Measurements from ENCODE around the gene OTX1.

DNA sequence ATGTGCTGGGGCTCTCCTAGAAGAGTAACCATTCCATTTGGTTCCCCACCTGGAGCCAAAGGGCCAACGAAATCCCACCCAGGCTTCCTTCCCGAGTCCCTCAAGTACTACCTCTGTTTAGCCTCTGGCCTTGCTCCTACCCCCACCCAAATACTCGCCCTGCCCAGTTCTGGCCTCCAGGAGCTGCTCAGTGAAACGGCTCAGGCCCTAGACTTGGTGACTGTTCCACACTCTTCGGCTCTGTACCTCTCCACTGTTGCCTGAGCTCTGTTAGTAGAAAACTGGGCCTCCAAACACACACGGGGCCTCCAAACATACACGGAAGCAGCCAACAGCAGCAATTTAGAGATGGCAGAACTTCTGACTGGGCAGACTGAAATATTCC lies 4.2 kb downstream of the OTX1 start:
- TF ChIP-seq, protein P1, sequence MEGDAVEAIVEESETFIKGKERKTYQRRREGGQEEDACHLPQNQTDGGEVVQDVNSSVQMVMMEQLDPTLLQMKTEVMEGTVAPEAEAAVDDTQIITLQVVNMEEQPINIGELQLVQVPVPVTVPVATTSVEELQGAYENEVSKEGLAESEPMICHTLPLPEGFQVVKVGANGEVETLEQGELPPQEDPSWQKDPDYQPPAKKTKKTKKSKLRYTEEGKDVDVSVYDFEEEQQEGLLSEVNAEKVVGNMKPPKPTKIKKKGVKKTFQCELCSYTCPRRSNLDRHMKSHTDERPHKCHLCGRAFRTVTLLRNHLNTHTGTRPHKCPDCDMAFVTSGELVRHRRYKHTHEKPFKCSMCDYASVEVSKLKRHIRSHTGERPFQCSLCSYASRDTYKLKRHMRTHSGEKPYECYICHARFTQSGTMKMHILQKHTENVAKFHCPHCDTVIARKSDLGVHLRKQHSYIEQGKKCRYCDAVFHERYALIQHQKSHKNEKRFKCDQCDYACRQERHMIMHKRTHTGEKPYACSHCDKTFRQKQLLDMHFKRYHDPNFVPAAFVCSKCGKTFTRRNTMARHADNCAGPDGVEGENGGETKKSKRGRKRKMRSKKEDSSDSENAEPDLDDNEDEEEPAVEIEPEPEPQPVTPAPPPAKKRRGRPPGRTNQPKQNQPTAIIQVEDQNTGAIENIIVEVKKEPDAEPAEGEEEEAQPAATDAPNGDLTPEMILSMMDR (IDR thresholded peaks at IDR 0.05): no peak
- TF ChIP-seq NR1H2 (CRISPR knock-in tag; IDR thresholded peaks at IDR 0.05) (no peak), NFE2L1 (CRISPR knock-in tag; IDR thresholded peaks at IDR 0.05) (no peak), GABPB1 (CRISPR knock-in tag; IDR thresholded peaks at IDR 0.05) (no peak), ELF4 (CRISPR knock-in tag; IDR thresholded peaks at IDR 0.05; ENCODE audit: low read depth) (no peak), TEAD4 (CRISPR knock-in tag; IDR thresholded peaks at IDR 0.05) (no peak)

Measured in WTC11 (cell line).